AG08395 (cell line): ENCODE results near the gene VWF.

ENCODE experiments used
- DNase-seq: peaks from one replicate; pipeline ENCODE4 v3.0.0; 2012; ENCODE audit warnings: mixed read lengths, low spot score

The VWF gene

DNA sequence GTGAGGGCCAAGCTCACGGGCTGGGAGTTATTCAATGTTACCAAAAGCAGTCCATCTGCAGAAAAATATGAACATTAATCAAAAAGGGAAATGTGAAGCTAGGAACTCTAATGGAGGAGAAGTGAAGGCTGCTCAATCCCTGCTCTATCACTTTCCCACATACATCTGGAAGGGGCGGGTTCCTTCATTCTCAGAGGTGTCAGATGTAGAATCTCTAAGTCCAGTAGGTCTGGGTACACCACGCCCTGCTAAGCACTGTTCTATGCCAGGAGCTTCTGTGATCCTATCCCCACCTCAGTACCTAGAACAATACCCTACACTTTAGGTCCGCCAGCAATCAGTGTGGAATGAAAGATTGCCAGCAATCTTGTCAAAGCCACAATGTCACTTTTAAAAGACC, 142.4 kb downstream of the VWF start:
- DNase-seq, result no peak

DNA sequence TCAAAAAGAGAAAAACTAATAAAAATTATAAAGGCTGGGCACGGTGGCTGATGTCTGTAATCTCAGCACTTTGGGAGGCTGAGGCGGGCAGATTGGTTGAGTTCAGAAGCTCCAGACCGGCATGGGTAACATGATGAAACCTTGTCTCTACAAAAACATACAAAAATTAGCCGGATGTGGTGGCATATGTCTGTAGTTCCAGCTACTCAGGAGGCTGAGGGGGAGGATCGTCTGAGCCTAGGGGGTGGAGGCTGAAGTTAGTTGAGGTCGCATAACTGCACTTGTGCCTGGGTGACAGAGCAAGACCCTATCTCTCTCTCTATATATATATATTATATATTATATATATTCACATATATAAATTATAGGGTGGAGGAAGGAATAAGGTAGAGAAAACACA, 146.9 kb downstream of the VWF start:
- no peak for DNase-seq

DNA sequence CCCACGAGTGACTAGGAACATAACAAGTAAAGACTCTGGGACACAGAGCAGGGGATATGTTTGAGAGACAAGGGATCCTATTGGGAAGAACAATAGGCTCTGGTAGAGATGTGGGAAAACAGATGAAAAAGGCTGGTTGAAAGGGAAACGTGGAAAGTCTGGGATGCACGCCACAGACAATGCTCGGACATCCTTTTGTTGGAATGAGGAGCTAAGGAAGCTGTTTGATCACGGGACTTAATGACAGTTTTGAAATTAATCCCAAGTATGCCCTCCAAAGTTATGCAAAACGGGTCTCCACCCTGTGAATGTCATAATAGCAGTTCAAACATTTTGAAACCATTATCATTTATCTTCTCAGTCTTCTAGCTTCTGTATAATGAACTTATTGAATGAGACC, 147.8 kb downstream of the VWF start:
- DNase-seq, result no peak

DNA sequence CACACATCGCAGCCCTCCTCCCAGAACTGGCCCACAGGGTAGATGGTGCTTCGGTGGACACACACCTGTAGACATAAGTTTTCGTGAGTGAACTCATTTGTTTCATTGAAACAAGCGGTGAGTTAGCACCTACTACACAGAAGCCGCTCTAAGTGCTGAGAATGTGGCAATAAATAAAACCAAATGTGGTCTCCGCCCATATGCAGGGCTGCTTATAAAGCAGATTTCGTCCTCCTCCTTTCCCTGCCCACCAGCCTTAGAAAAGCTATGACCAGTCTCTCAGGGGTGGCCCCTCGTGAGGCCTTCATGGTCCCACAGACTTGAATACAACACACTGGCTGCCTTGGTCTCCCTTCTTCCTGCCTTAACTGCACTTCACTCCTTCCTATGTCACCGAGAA, 148.3 kb downstream of the VWF start:
- DNase-seq, result no peak

DNA sequence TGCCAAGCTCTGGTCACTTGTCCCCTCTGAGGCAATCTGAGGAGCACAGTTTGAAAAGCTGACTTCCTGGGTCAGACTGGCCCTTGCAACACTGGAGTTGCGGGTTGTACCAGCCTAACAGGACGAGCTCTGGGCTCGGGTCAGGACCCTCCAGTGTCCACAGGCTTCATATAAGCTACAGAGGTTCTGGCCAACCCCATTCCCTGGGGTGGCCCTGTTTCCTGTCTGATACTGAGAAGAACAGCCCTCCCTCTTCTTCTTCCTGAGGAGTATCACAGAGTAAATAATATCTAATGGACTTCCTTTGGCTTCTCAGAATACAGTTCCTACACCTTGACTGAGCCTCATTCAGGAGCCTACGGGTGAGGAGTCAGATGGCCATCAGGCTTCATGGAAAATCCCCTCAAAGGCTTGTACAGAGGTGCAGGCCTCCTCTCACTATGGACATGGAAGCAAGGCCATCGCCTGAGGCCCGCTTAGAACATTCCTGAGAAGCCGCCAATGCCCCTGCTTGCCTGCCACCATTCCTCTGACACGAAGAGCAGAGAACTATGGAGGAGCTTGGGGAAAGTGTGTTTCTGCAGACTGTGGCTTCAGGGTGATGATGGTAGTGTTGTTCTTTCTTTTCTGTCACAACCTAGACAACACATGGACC, 150.9 kb downstream of the VWF start:
- DNase-seq, result no peak

DNA sequence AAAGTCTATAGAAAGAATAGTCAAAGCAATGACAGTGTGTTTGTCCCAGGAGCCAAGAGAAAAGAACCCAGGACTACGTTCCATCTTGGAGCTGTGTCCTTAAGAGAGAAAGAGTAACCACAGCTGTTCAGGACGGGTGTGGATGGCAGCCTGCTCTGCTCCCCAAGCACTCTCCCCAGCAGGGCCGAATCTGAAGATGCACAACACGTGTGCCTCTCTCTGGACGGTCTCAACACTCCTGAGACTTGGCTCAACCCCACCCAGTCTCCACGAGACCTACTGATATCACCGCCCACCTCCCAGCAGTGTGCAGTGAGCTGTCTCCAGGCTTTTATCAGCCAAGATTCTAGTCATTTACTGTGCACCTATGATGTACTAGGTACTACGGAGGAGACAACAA, 152.1 kb downstream of the VWF start:
- no peak for DNase-seq

DNA sequence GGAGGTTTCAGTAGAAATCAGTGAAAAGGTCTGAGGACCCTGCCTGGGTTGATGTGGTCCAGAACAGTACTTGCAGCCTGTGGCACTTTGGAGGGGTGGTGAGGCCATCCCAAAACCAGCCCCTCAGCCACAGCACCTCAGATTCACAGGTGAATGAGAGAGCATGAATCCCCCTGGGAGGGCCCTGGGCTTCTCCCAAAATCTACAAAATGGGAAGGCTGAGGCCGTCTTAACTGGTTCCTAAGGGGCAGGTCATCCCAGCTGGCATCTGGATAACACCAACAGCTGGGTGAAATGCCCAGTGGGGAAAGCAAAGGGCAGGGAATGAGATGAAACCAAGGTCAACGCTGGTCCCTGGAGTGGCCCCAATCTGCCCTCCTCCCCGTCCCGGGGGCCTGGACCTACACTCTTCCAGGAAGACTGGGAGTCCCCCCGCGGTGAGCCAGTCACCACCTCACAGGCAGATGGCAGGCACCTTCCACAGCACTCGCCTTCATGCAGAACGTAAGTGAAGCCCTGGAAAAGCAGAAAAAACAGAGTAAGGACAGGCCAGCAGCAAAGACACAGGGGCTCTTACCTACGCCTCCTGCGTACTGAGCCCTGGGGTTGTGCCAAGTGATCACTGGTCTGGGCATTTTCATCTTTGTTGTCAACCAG, 153.1 kb downstream of the VWF start:
- DNase-seq, result no peak

DNA sequence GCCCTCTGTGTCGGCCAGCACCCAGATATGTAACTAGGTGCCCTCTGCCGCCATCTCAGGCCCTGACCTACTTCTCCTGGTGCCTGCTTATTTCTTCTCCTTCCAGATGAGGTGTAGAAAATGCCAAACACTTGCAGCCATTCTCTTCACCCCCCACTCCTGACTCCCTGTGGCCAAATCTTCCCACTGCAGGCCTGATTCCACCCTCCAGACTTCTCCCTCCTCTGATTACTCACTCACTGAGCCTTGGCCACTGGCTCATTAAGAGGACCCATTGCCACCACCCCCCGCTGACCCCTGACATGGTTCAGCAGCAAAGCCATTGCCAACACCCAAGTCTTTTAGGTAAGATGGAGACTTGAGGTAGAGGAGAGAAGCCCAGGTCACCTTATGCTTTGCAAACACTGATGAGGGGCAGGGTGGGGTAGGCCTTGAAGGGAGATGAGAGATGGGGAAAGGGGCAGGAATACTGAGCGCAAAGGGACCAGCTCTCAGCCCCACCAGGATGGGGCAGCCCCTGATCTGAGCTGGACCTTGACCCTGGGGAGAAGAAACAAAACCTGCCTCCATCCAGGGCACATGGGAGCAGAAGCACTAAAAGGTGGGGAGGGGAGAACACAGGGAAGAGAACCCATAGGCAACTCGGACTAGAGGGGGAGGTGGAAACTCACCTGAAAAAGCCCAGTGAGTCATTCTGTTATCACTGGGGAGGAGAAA, 154.3 kb downstream of the VWF start:
- peak; percentile 15 for DNase-seq

DNA sequence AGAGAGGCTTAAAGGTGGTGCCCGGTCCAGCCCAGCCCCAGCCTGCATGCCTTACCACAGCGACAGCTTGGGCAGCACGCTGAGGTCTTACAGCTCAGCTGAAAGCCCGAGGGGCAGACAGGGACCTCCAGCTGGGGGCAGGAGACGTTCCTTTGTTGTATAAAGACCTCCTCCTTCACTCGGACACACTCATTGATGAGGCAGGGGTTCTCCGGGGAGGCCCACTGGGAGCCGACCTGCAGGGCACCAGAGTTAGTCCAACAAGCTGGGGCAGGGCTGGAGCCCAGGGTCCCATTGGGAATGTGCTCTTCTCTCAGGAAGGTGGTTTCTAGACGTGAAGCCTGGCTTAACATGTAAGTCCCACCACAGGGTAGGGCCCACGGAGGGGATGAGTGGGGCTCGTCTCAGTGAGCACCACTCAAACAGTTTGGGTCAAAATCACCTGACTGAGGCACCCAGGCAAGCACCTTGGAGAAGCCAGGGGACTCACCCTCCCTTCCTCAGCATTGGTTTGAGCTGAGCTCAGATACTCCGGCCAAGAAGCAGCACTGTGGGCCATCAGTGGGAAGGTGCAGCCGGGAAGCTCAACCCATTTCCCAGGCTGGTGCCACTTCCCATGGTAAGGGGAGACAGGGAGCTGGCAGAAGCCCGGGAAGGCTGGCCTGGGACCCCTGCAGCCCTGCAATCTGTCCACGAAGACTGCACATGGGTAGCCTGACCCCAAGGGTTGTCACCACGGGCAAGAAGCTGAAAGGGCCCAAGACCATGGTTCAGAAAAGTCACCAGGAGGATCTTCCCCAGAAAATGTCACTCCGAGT, 155.1 kb downstream of the VWF start:
- DNase-seq, result no peak

DNA sequence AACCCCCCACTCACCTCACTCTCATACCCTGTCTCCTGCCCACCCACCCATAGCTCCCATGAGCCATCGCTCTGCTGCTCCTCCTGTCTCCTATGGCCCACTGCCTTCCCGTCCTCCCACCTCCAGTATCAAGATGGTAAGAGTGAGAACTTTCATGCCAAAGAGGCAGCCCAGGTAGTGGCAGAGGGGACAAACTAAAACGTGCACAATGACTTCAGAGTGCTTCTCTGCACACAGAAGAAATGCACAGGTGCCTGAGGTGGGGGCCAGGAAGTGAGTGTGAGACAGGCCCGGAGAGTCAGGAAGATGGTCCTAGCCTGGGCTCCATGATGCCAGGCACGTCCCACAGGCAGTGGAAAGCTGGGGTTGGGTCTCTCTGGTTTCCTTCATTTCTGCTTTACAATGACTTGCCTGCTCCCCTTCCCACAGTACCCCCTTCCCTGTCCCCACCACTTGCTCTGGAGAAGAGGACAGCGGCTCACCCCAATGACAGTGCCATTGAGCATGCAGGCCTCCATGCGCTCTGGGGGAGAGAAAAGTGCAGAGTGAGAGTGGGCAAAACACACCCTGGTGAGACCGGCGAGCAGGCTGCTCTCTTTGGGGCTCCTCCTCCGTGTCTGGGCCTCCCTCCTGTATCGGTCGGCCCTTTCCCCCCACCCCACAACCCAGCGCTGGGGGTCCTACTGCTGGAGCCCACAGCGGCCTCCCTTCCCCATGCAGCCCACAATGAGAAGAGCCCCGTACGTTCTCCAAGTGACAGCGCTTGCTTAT, 156.6 kb downstream of the VWF start:
- no peak for DNase-seq

DNA sequence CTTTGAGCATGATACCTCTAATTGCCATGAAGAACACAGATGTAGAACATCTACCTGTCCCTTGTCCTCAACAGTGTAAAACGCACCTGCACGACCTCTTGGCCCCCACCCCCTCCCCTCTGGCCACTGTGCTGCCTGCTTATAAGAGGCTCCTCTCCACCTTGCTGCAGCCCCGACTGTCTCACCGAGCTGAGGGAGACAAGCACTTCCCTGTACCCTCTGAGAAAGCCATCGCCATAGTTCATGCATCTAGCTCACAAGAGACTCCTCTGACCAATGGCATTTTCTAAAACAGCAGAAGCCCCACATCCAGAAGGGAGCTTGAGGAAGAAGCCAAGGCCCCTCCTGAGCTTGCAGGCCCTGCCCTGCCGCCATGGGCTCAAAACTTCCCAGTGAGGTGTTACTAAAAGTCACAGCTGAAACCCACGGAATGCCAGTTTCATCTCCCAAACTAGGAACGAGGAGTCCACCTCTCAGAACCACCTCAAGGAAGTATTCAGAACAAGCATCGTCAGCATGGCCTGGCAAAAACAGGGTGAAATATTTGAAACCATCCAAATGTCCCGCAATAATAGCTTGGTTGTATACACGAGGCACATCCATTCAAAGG, 157.9 kb downstream of the VWF start:
- no peak for DNase-seq

DNA sequence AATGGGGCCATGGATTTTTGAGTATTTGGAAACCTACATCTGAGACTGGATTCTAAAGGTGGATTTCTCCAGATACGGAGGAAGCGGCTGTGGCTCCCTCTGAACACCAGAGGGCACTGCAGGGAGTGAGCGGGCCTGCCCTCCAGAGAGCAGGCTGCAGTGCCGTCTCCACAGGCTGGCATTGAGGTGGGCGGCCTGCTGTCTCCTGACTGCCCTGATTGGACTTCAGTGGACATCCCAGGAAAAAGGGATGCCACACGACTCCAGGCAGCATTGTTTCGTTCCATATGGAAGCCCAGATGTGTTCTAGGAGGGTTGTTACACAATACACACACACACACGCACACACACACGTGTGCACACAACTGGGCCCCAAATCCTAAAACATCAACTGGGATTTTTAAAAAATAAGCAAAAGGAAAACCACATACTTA, 158.5 kb downstream of the VWF start:
- DNase-seq, result peak; percentile 71

DNA sequence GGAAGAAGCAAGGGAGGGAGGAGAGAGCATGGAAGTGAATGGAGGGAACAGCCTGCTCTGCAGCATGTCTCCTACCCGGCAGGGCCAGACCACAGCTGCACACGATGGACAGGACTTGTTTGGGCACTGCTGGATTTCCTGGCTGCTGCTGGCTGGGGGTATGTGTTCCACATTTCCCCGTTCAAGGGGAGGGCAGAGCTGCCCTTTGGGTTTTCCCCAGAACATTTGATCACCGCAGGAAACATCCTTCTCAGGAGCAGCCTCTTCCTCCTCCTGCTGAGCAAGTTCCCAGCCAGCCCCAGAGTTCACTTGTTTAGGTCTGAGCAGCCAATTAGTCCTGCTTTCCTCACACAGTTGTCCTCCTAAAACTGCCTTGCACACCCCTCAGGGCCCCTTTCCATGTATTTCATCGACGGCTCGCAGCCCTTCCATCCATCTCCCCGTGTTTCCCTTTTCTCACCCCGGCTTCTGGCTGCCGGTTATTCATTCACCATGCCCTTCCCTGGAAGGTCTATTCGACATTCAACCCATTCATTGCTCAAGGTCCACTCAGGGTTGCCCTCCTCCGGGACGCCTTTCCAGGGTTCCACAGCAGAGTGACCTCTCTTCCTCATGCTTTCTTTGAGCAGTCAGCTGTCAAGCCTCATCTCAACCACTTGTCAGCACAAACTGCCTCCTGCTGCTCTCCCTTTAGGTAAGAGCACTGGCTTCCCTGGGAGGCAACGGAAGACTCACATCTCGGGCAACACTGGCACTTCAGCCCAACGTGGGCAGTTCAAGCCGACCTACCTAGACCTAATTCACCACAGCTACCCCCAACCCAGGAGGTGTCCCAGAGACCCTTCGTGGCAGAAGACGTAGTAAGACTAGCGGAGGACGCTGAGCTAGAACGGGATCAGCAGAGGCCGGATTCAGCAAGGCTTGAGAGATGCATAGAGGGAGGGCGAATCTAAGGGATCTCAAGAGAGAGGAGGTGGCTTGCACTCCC, 159.3 kb downstream of the VWF start:
- no peak for DNase-seq

DNA sequence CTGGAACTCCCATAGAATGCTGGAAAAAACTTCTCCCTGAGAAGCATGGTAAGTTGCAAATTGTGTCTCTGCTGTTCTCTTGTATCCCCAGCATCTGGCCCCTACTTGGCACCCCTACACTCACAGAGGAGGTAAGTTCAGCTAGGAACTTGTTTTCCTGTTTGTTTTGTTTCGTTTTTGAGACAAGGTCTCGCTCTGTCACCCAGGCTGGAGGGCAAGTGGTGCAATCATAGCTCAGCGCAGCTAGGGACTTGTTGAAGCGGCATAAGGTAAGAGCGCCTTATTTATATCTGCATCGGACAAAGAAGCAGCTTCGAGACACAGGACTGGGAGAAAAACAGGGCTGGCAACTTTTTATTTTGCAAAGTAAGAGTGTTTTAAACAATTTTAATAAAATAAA, 161.0 kb downstream of the VWF start:
- no peak for DNase-seq

DNA sequence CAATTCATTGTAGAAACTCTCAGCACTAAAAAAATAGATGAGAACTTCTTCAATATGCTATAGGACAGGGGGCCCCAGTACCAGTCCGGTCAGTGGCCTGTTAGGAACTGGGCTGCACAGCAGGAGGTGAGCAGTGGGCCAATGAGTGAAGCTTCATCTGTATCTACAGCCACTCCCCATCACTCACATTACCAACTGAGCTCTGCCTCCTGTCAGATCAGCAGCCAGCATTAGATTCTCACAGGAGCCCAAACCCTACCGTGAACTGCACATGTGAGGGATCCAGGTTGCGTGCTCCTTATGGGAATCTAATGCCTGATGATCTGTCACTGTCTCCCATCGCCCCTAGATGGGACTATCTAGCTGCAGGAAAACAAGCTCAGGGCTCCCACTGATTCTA, 163.7 kb downstream of the VWF start:
- DNase-seq, result no peak

DNA sequence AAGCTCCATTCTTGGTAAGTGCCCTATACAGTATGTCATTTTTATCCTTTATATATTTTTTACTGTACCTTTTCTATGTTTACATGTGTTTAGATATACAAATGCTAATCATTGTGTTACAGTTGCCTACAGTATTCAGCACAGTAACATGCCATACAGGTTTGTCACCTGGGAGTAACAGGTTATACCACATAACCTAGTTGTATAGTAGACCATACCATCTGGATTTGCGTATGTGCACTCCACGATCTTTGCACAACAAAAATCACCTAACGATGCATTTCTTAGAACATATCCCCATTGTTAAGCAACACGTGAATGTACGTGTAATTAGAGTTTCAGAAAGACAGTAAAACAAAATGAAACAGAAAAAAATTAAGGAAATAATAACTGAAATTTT, 167.5 kb downstream of the VWF start:
- no peak for DNase-seq

DNA sequence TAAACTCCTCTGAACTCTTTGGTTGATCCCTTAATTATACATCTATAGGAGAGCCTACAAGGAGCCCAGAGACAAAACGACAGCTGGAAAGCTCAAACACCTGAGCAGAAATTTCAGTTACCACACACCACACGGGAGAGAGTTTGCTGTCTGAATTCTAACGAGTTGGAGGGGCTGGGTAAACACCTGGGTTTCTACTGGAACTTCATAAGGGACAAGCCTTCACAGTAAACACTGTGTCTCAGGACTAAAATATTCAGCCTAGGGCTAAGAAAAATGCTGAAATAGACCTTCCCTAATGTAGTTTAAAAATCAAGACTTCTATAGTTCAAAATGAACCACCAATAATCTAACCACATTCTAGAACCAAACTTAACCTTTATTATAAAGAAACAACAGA, 169.8 kb downstream of the VWF start:
- DNase-seq, result no peak

DNA sequence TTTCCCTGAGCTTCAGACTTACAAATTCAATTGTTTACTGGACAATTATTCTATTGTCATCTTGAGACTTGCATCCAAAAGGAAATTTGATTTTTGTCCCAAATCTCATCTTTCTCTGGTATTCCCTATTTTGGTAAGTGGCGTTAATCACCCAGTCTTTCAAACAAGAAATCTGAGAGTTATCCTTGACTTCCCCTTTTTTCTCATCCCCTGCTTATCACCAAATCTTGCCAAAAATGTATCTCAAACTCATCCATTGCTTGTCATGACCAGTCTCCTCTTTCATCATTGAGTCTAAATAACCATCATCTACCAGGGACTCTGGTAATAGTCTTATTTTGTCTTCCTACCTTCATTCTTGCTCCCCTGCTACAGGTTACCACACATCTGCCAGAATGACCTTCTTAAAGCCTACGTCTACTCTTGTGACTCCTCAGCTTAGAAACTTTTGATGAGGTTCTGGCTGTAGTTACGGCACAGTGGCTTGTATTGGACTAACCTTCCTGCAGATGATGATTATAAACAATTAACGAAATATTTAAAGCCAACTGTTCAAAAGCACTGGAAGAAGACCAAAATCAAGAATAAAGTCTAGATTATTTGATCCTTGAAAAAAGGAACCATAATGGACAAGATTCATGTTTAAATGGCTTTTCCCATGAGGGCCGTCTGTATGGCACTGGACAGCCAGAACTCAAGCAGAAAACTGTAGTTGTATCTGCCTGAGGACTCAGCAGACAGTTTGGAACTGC, 170.5 kb downstream of the VWF start:
- DNase-seq, result no peak

DNA sequence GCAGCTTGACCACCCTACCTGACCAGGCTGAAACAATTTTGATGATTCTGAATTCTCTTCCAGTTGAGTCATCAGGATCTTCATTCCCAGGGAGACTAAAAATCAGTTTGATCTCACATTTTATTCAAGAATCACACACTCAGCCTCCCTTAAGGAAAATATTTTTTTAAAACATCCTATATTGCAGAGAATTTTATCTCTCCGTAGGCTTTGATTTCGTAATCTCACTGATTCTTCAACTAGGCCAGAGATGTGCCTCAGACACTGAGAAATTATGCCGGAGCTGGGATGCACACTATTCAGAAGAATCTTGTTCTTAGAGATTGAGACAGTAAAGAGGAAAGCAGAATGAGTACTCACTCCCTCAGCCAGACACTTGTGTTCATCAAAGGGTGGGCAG, 172.4 kb downstream of the VWF start:
- no peak for DNase-seq
